ENCODE results near the gene LDLRAD2.
"Not testable (repeated sequence)": the region's sequence is repeated elsewhere in the genome, so short reads cannot be mapped to it uniquely, and the experiment has no call there.

LDLRAD2 gene

GRCh38 chr1:21820597-21821232, 8.7 kb downstream of the LDLRAD2 start:
- intact Hi-C loops (cut with DNase I), result no loop called here
- DNase-seq, result no peak

DNA sequence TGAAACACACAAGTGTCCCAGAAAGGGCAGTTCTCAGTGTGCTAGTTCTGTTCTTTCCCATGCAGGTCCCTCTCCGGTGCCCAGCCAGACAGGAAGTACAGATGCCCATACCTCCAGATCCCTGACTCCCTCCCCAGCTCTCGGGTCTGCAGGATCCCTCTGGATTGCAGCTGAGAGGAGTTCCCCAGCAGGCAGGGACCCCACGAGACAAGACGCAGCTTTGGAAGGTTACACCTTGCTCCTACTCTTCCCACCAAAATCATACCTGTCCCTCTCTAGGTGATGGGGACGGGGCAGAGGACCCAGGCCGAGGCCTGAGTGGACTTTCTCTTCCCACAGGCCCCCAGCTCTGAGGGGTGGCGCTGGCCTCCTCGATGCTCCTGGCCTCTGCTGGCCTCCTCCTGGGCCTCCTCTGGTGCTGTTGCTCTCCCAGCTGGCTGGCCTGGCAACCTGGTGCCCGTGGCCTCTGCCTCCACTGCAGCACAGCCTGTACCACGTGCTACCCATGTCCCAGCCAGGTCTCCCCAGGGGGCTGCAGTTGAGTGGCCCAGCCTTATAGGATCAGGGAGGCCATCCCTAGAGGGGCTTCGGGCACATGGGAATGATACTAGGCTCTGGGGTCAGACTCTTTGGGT, 9.4 kb downstream of the LDLRAD2 start:
- DNase-seq, result no peak
- intact Hi-C loops (cut with DNase I), result no loop called here

DNA sequence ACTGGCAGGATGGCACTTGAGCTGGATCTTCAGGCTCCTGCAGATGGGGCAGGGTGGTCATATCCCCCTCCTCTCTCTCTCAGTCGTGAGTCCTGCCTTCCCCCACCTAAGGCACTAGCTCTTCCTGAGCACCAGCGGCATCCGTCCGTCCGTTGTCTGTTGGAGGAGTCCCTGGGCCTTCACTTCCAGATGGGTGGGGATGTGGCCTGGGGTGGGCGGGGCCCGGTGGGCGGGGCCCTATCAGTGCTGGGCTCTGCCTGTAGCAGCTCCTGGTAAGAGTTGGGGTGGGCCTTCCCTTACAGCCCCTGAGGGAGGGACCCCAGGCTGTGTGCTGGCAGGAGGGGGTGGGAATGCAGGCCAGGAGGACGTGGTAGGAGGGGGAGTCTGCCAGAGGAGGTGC, 10.3 kb downstream of the LDLRAD2 start:
- intact Hi-C loops (cut with DNase I), result no loop called here
- DNase-seq, result no peak

GRCh38 chr1:21823206-21823979, 11.3 kb downstream of the LDLRAD2 start:
- intact Hi-C loops (cut with DNase I), result no loop called here
- DNase-seq, result no peak

DNA sequence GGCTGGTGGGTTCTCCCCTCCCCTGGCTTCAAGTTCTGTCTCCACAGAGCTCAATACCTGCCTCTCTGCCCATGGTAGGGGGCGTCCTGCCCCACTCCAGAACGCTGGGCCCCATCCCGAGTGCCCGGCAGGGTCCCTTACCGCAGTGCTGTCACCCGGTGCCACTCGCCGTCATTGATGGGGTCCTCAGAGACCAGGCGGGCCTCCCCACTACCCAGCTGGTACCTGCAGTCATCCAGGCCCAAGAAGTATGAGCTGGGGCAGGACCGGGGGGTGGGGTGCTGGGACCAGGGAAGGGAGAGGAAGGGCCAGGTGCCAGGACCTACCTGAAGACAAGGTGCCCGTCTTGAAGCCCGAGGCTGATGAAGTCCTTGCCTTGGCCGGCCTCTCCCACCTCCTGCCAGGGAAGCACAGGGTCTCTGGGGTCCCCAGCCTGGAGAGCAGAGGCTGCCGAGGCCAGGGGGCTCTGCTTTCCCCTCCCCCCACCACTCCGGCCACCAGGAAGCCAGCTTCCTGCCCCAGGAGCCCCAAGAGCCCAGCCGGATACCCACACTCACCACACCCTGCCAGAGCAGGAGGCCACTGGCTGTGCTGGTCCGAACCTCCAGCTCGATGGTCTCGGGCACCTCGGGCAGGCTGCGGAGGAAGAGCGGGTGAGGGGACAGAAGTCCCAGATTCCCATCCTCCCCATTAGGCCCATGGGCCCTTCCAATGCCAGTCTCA, 12.1 kb downstream of the LDLRAD2 start:
- no peak for DNase-seq

DNA sequence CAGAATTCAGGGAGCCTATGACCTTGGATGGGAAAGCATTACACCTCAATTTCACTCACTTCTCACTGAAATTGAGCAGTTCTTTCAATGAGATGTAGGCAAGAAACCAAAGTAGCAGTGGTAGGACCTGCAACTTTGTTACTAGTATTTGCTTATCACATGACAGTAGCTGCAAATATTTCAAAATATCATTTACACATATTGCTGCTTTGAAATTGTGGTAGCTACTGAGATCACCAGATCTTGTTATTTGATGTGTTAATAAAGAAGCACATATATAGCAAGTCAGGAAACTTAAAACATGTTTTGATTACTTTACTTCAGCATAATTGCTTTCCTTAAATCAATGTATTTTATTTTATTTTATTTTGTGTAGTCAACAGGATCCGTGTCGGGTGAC, 12.9 kb downstream of the LDLRAD2 start:
- intact Hi-C loops (cut with DNase I), result no loop called here
- DNase-seq, result no peak

More for the DNA sequence above, 12.1 kb downstream of the LDLRAD2 start:
- intact Hi-C loops (cut with DNase I), result no loop called here

- DNase-seq, result no peak
- intact Hi-C loops (cut with DNase I), result no loop called here
Observed at GRCh38 chr1:21825393-21825792, 13.3 kb downstream of the LDLRAD2 start.

GRCh38 chr1:21826694-21827093, 14.6 kb downstream of the LDLRAD2 start:
- intact Hi-C loops (cut with DNase I); DNase-seq: not testable (repeated sequence)

- intact Hi-C loops (cut with DNase I), result no loop called here
- DNase-seq, result no peak
Observed at GRCh38 chr1:21827141-21827679, 15.1 kb downstream of the LDLRAD2 start.

DNA sequence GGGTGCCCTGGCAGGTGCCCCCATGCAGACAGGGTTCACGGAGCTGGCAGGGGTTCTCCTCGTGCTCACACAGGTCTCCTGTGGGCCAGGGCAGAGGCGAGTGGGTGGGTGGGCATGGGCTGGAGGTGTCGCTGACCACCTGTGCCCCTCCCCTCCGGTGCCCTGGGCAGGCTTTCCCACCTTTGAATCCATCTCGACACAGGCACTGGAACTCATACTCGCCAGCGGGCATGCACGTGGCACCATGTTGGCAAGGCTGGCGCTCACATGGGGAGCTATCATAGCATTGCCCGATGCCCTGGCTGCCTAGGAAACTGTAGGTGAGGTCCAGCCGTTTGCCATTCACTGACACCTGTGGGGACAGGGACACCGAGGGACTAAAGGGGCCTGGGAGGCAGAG, 16.0 kb downstream of the LDLRAD2 start:
- intact Hi-C loops (cut with DNase I), result no loop called here
- no peak for DNase-seq

GRCh38 chr1:21828506-21829210, 16.6 kb downstream of the LDLRAD2 start:
- no peak for DNase-seq
- intact Hi-C loops (cut with DNase I), result no loop called here

DNA sequence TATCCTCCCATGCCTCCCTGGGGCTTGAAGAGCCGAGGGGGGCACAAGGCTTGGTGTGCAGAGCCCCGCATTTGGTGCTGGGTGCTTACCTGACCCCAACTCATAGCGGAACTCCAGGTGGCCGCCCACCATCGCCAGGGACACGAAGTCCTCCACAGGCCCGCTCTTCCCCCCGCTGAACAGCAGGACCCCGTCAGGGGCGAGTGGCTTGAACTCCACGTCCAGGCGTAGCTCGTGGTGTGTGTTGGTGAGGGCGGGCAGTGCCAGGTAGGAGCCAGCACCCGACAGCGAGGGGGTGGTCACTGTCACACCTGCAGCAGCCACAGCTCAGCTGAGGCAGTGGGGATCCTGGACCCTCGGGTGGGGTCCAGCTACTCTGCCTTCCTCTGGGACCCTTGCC, 17.2 kb downstream of the LDLRAD2 start:
- intact Hi-C loops (cut with DNase I), result no loop called here
- no peak for DNase-seq

DNA sequence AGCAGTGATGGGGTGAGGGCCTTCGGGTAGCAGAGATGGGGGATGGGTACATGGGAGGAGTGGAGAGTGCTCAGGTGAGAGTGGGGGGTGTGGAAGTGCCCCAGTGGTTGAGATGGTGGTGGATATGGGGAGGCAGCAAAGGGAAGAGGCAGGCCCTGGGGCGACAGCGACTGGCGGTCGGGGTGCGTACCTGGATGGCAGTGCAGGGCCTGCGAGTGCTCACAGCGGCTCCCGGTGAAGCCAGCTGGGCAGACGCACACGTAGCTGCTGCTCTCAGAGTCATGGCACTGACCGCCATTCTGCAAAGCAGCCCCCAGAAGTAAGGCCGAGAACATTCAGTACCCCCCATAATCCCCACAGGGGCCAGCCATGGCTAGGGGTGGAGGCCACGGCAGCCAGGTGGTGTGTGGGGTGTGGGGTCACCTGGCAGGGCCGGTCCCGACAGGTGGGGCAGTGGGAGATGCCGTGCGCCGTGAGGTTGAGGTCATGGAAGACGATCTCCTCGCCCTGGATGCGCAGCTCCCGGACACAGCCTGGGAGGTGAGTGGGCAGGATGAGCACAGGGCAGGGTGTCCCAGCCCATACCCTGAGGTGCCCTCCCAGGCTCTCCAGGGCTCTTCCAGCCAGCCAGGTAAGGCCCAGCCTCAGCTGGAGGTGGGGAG, 18.9 kb downstream of the LDLRAD2 start:
- intact Hi-C loops (cut with DNase I), result no loop called here
- no peak for DNase-seq

DNA sequence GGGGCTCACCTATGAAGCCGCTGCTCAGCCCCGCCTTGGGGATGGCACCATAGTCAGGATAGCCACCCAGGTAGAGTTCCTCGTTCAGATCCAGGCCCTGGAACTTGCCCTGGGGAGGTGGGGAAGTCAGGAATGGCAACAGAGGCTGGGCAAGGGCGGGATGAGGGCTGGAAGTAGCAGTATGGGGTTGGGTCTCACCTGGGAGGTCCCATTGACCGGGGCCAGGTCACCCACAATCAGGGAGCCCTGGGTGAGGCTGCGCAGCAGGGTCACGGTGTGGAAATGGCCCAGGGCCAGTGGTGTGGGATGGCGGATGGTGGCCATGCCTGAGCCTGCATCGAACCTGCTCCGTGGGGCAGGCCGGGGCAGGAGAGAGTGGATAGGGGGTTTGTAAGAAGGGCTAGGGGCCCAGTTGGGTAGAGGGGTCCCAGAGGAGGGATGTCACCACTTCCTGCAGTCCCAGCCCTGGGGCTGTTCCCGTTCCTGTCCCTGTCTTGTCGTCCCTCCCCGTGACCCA, 19.4 kb downstream of the LDLRAD2 start:
- no peak for DNase-seq
- intact Hi-C loops (cut with DNase I), result no loop called here

GRCh38 chr1:21833392-21833976, 21.4 kb downstream of the LDLRAD2 start:
- intact Hi-C loops (cut with DNase I), result no loop called here
- no peak for DNase-seq

DNA sequence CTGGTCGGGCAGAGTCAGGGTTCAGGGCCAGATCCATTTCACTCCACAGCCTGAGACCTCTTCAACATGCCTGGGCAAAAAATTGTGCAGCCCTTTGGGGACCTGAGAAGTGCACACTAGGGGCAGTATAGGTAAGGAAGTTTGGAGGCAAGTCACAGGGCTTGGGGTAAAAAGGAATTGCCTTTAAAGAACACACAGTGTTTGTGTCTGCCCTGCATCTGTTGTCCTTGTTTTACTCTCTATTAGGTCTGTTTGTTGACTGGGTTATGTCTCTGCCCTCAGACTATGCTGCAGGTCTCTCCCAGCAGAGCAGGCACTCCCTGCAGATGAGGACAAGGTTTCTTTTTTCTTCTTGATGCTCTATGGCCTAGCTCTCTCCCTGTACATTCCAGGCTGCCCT, 22.0 kb downstream of the LDLRAD2 start:
- intact Hi-C loops (cut with DNase I), result no loop called here
- no peak for DNase-seq

- intact Hi-C loops (cut with DNase I), result no loop called here
- no peak for DNase-seq
Observed at GRCh38 chr1:21834666-21835065, 22.6 kb downstream of the LDLRAD2 start.

DNA sequence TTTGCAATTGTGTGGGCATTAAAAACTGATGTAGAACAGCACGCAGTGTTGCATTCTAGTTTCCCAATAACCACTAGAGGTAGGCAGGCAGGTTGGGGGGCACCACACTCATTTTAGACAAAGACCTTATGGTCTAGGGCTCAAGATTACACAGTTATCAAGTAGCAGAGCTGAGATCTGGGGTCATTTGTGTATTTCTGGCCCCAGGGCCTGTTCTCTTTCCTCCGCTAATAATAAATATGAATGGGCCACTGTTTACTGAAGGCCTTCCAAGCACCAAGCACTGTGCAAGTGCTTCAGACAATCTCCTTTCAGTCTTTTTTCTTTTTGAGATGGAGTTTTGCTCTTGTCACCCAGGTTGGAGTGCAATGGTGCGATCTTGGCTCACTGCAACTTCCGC, 23.9 kb downstream of the LDLRAD2 start:
- no peak for DNase-seq
- intact Hi-C loops (cut with DNase I), result no loop called here

Measured in head of caudate nucleus (tissue), 42 donors.